C4-2B (cell line): ENCODE results near the gene RPN2.

Experiments used
- H3K27ac ChIP-seq: fragments of 450-650 bp; 2 replicates; pipeline ENCODE4 v1.5.1; 2017
- ZFX ChIP-seq: fragments of 450-650 bp; IDR thresholded peaks from 2 replicates; pipeline ENCODE4 v1.6.1; 2017
- TF ChIP-seq, protein P1 (sequence below): fragments of 450-650 bp; conservative IDR thresholded peaks from 2 replicates; pipeline ENCODE4 v1.5.1; 2017; ENCODE audit warnings: mild to moderate bottlenecking

Gene RPN2

GRCh38 chr20:37288091-37288490 is 109.0 kb downstream of the RPN2 start:
- TF ChIP-seq ZFX, result no peak
- TF ChIP-seq, protein P1, sequence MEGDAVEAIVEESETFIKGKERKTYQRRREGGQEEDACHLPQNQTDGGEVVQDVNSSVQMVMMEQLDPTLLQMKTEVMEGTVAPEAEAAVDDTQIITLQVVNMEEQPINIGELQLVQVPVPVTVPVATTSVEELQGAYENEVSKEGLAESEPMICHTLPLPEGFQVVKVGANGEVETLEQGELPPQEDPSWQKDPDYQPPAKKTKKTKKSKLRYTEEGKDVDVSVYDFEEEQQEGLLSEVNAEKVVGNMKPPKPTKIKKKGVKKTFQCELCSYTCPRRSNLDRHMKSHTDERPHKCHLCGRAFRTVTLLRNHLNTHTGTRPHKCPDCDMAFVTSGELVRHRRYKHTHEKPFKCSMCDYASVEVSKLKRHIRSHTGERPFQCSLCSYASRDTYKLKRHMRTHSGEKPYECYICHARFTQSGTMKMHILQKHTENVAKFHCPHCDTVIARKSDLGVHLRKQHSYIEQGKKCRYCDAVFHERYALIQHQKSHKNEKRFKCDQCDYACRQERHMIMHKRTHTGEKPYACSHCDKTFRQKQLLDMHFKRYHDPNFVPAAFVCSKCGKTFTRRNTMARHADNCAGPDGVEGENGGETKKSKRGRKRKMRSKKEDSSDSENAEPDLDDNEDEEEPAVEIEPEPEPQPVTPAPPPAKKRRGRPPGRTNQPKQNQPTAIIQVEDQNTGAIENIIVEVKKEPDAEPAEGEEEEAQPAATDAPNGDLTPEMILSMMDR, result no peak
- no peak overlapping the region for H3K27ac ChIP-seq

- TF ChIP-seq, protein P1, result no peak
- no peak for TF ChIP-seq ZFX
- peak overlapping the region; percentile 96 for H3K27ac ChIP-seq
These were observed 111.2 kb downstream of the RPN2 start for GRCh38 chr20:37290158-37290810.
